Mesendoderm (in vitro differentiated cells): ENCODE data around the gene FXYD7.

Experiments used
- DNase-seq: peaks from one replicate; pipeline ENCODE4 v3.0.0; 2013
- H2AK5ac ChIP-seq: 2 replicates; pipeline ENCODE4 v1.6.1; 2013; ENCODE audit warnings: low read length, inconsistent platforms
- H2BK120ac ChIP-seq: 2 replicates; pipeline ENCODE4 v1.6.1; 2013; ENCODE audit warnings: low read depth, mild to moderate bottlenecking, low read length, moderate library complexity, mixed read lengths
- H2BK15ac ChIP-seq: replicated peaks from 2 replicates; pipeline ENCODE4 v1.6.1; 2013; ENCODE audit warnings: low read depth, mild to moderate bottlenecking, moderate library complexity
- H2BK5ac ChIP-seq: 2 replicates; pipeline ENCODE4 v1.6.1; 2013; ENCODE audit warnings: low read length, inconsistent platforms
- H3K18ac ChIP-seq: 2 replicates; pipeline ENCODE4 v1.6.1; 2013; ENCODE audit warnings: mild to moderate bottlenecking, low read length, mixed read lengths
- H3K23ac ChIP-seq: one replicate; pipeline ENCODE4 v1.6.1; 2013; ENCODE audit warnings: low read length
- H3K27ac ChIP-seq: 2 replicates; pipeline ENCODE4 v1.5.1; 2013; ENCODE audit warnings: low read depth, mild to moderate bottlenecking, inconsistent platforms, low read length, moderate library complexity
- H3K27me3 ChIP-seq: 2 replicates; pipeline ENCODE4 v1.6.1; 2013; ENCODE audit warnings: low read length, control low read depth, mild to moderate bottlenecking, inconsistent platforms; ENCODE audit not compliant: insufficient read depth, poor library complexity
- H3K36me3 ChIP-seq: 2 replicates; pipeline ENCODE4 v1.6.1; 2013; ENCODE audit warnings: low read length, inconsistent platforms; ENCODE audit not compliant: control insufficient read depth, insufficient read depth
- H3K4ac ChIP-seq: one replicate; pipeline ENCODE4 v1.6.1; 2013; ENCODE audit warnings: low read depth, mild to moderate bottlenecking, low read length, moderate library complexity
- H3K4me1 ChIP-seq: 2 replicates; pipeline ENCODE4 v1.6.1; 2013; ENCODE audit warnings: low read depth, low read length, inconsistent platforms; ENCODE audit not compliant: control insufficient read depth
- H3K4me2 ChIP-seq: 2 replicates; pipeline ENCODE4 v1.6.1; 2013; ENCODE audit warnings: low read length
- H3K4me3 ChIP-seq: 2 replicates; pipeline ENCODE4 v1.5.1; 2013; ENCODE audit warnings: mild to moderate bottlenecking, low read length
- H3K56ac ChIP-seq: one replicate; pipeline ENCODE4 v1.6.1; 2013; ENCODE audit warnings: low read length
- H3K79me1 ChIP-seq: 2 replicates; pipeline ENCODE4 v1.6.1; 2013; ENCODE audit warnings: low read length, inconsistent platforms
- H3K79me2 ChIP-seq: 2 replicates; pipeline ENCODE4 v1.6.1; 2013; ENCODE audit warnings: mild to moderate bottlenecking, low read length; ENCODE audit not compliant: control insufficient read depth, insufficient read depth
- H3K9ac ChIP-seq: 2 replicates; pipeline ENCODE4 v1.6.1; 2013; ENCODE audit warnings: low read length, inconsistent platforms
- H4K5ac ChIP-seq: one replicate; pipeline ENCODE4 v1.6.1; 2013; ENCODE audit warnings: low read length
- H4K8ac ChIP-seq: one replicate; pipeline ENCODE4 v1.6.1; 2013; ENCODE audit warnings: low read depth, mild to moderate bottlenecking, control low read depth, low read length, moderate library complexity
- WGBS: extraction: QIAGEN DNeasy Blood & Tissue Kit; methylation state at CpG from one replicate; pipeline ENCODE4 v1.1.7; 2013; ENCODE audit warnings: low lambda C conversion rate, missing lambda C conversion rate; ENCODE audit not compliant: insufficient coverage; ENCODE audit errors: extremely low coverage; 5-methylcytosine and 5-hydroxymethylcytosine counted together

Gene FXYD7

DNA sequence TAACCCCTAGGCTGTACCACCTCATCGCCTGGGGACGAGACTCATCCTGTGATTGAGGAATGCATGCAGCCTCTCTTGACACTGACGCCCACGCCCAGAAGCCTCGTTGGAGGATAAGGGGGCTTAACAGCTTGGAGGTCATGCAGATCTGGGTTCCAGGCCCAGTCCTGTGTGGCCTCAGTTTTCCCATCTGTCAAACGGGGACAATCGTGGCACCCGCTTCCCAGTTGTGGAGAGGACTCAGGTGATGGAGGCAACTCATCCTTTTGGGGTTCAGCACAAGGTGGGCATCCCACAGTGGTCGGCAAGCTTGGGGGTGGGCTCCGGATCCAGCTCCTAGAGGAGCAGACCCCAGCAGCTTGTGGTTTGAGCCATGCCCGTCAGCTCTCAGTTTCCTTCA is 6.8 kb upstream of the FXYD7 start:
- Histone ChIP-seq H2BK5ac (no peak overlapping the region), H2BK15ac (no peak overlapping the region), H3K56ac (no peak overlapping the region), H3K27me3 (no peaks in the 10 kb centered on the region), H3K18ac (no peak overlapping the region), H3K36me3 (no peaks in the 10 kb centered on the region), H3K4ac (no peak overlapping the region), H2BK120ac (no peak overlapping the region), H3K4me1 (peaks cover 1% of the 10 kb centered on the region), H4K8ac (no peak overlapping the region), H3K79me1 (no peaks in the 10 kb centered on the region), H2AK5ac (no peak overlapping the region), H3K23ac (no peak overlapping the region), H4K5ac (no peak overlapping the region), H3K4me3 (no peak overlapping the region), H3K9ac (no peak overlapping the region), H3K4me2 (no peak overlapping the region), H3K27ac (no peak overlapping the region), H3K79me2 (no peaks in the 10 kb centered on the region)
- no peak for DNase-seq
- no CpG with 5 or more reads among the region's 11 CpGs for WGBS

DNA sequence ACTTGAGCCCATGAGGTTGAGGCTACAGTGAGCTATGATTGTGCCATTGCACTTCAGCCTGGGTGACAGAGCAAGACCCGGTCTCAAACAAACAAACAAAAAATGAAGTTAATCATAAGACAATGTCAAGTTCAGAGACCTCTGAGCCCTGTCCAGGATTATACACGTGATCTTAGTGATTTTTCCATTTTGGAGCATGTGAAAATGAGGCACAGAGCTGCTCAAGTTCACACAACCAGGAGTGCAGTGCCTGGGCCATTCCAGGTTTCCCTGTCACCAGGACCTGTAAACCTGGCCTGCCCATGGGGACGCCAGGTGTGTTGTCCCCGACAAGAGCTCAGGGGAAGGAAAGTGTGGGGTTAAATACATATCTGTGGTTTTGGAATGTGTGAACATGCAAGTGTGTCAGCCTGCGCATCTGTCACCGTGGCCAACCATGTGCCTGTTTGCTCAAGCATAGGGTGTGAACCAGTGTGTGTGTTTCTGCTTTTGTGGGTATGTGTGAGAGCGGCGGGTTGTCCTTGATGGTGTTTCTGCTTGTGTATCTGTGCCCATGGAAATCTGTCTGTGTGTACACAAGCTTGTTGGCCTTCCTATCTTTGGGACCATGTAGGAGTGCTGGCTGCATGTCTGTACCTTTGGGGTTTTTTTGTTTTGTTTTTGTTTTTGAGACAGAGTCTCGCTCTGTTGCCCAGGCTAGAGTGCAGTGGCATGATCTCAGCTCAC is 5.9 kb upstream of the FXYD7 start:
- DNase-seq = no peak
- no peak overlapping the region for H4K8ac ChIP-seq
- no peaks in the 10 kb centered on the region for H3K27me3 ChIP-seq
- no peaks in the 10 kb centered on the region for H3K36me3 ChIP-seq
- no peak overlapping the region for H2AK5ac ChIP-seq
- peaks cover 1% of the 10 kb centered on the region for H3K4me1 ChIP-seq
- H3K4me3 ChIP-seq = no peak overlapping the region
- no peak overlapping the region for H3K27ac ChIP-seq
- no peaks in the 10 kb centered on the region for H3K79me1 ChIP-seq
- no CpG with 5 or more reads among the region's 9 CpGs for WGBS
- H3K4ac ChIP-seq = no peak overlapping the region
- no peak overlapping the region for H2BK5ac ChIP-seq
- no peak overlapping the region for H4K5ac ChIP-seq
- H3K56ac ChIP-seq = no peak overlapping the region
- H3K79me2 ChIP-seq = no peaks in the 10 kb centered on the region
- no peak overlapping the region for H3K18ac ChIP-seq
- no peak overlapping the region for H3K4me2 ChIP-seq
- H2BK15ac ChIP-seq = no peak overlapping the region
- no peak overlapping the region for H3K23ac ChIP-seq
- H3K9ac ChIP-seq = no peak overlapping the region
- no peak overlapping the region for H2BK120ac ChIP-seq

GRCh38 chr19:35138305-35138892 is 4.7 kb upstream of the FXYD7 start, which contains the start of gene FXYD1:
Gene FXYD1, plus strand, starts transcription at chr19:35138824. Its CDS starts 1,256 bp downstream, at chr19:35140080.
- Histone ChIP-seq H3K4me1 (peaks cover 1% of the 10 kb centered on the region), H3K18ac (no peak within 1 kb of the TSS), H3K56ac (peak within 1 kb of the TSS; percentile 20), H3K27me3 (no peaks in the 10 kb centered on the region), H4K8ac (no peak within 1 kb of the TSS), H4K5ac (no peak within 1 kb of the TSS), H3K9ac (no peak within 1 kb of the TSS), H2BK15ac (no peak within 1 kb of the TSS), H2BK120ac (no peak within 1 kb of the TSS), H3K79me1 (no peaks in the 10 kb centered on the region), H3K4me2 (no peak within 1 kb of the TSS), H3K27ac (no peak within 1 kb of the TSS), H3K36me3 (no peaks in the 10 kb centered on the region), H3K79me2 (no peaks in the 10 kb centered on the region), H2AK5ac (no peak within 1 kb of the TSS), H3K4me3 (no peak within 1 kb of the TSS), H2BK5ac (no peak within 1 kb of the TSS), H3K23ac (no peak within 1 kb of the TSS), H3K4ac (no peak within 1 kb of the TSS)
- WGBS = no CpG with 5 or more reads among the region's 18 CpGs
- no peak for DNase-seq

DNA sequence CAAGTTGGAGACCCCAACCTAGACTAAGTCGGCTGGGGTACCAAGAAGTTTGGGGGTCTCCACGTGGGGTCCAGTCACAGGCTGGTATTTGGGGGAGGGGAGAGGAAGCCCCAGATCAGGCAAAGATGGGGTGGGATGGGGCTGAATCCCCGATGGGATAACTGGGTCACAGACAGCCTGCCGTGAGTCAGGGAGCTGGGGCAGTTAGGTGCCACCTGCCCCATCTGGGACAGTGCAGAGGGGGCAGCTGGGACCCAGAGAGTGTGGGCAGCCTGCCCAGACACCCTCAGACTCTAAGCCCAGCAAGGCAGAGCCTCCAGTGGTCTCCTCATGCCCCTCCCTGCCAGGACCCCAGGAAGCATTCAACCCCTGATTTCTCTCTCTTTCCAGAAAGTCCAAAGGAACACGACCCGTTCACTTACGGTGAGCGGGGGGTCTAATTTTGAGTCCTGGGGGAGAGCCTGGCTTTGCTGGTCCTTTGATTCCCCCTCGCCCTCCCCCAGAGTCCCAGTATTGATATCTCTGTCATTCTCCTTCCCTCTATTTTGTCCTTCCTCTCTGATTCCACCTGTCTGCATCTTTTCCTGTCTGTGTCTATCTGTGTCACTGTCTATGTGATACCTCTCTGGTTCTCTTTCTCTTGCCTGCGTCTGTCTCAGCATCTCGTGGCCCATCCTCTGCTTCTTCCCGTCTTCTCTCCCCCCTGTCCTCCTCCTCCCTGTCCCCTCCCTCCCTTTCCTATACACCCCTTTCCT is 2.7 kb upstream of the FXYD7 start:
- DNase-seq = no peak
- H2BK15ac ChIP-seq = no peak overlapping the region
- H3K4me1 ChIP-seq = peaks cover 4% of the 10 kb centered on the region
- H3K4me2 ChIP-seq = no peak overlapping the region
- no peak overlapping the region for H2BK120ac ChIP-seq
- H3K4ac ChIP-seq = no peak overlapping the region
- H3K56ac ChIP-seq = peak overlapping the region; percentile 62
- peaks cover 6% of the 10 kb centered on the region for H3K27me3 ChIP-seq
- H2BK5ac ChIP-seq = no peak overlapping the region
- H3K27ac ChIP-seq = no peak overlapping the region
- H4K5ac ChIP-seq = no peak overlapping the region
- no peak overlapping the region for H3K4me3 ChIP-seq
- WGBS = no CpG with 5 or more reads among the region's 12 CpGs
- no peak overlapping the region for H2AK5ac ChIP-seq
- no peaks in the 10 kb centered on the region for H3K79me2 ChIP-seq
- no peaks in the 10 kb centered on the region for H3K36me3 ChIP-seq
- no peak overlapping the region for H4K8ac ChIP-seq
- no peaks in the 10 kb centered on the region for H3K79me1 ChIP-seq
- H3K9ac ChIP-seq = no peak overlapping the region
- H3K18ac ChIP-seq = no peak overlapping the region
- no peak overlapping the region for H3K23ac ChIP-seq

DNA sequence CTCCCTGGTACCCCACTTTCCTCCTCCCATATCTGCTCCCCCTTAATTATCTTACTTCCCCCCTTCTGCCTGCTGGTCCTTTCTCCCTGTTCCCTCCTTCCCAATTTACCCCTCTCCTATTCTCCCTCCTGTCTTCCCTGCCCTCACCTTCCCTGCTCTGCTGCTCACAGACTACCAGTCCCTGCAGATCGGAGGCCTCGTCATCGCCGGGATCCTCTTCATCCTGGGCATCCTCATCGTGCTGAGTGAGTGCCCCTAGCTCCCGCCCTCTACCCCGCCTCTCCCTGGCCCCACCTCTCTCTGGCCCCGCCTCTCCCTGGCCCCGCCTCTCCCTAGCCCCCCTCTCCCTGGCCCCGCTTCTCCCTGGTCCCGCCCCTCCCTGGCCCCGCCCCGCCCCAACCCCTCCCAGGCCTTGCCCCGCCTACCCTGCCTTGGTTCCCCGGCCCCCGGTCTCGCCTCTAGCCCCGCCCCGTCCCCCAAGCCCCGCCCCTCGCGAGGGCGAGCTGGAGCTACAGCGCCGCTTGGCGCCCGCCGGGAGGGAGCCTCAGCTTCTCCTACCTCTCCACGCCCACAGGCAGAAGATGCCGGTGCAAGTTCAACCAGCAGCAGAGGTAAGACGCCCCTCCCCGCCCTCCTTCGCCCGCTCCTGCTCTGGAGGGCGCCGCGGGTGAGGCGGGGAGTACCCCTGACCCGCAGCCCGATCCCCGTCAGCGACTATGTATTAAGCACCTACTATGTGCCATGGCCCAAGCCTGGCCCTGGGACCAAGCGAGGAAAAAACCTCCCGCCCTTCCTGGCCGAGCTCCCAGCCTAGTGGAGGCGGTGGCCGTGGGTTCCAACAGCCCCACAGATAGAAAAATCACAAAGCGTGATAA is 1.9 kb upstream of the FXYD7 start:
- Histone ChIP-seq H2BK120ac (no peak overlapping the region), H2BK5ac (no peak overlapping the region), H3K4me2 (peak overlapping the region; percentile 44), H3K79me2 (no peaks in the 10 kb centered on the region), H3K4ac (no peak overlapping the region), H3K79me1 (no peaks in the 10 kb centered on the region), H2AK5ac (no peak overlapping the region), H3K4me3 (no peak overlapping the region), H3K18ac (no peak overlapping the region), H3K36me3 (no peaks in the 10 kb centered on the region), H4K8ac (no peak overlapping the region), H3K56ac (peak overlapping the region; percentile 68), H3K27me3 (peaks cover 6% of the 10 kb centered on the region), H3K9ac (no peak overlapping the region), H4K5ac (no peak overlapping the region), H3K23ac (no peak overlapping the region), H3K27ac (no peak overlapping the region), H3K4me1 (peaks cover 4% of the 10 kb centered on the region), H2BK15ac (no peak overlapping the region)
- WGBS = no CpG with 5 or more reads among the region's 48 CpGs
- DNase-seq = peak; percentile 95
